HG02852 (cell line): Measurements from ENCODE around the gene ACACA.

Source experiments
- ATAC-seq: cut with Tn5 transposase; IDR thresholded peaks from one replicate; pipeline ENCODE4 v1.9.1; 2021; ENCODE audit warnings: mild to moderate bottlenecking, moderate library complexity; ENCODE audit not compliant: unreplicated experiment

ACACA gene

GRCh38 chr17:37399265-37399803, 7.3 kb downstream of the ACACA start:
- ATAC-seq: no peak

GRCh38 chr17:37393352-37393751, 13.3 kb downstream of the ACACA start:
- ATAC-seq: no peak

GRCh38 chr17:37392024-37392590, 14.5 kb downstream of the ACACA start:
- ATAC-seq: no peak

- ATAC-seq: no peak
These were observed 15.5 kb downstream of the ACACA start for GRCh38 chr17:37391146-37391545.

- ATAC-seq: no peak
These were observed 17.5 kb downstream of the ACACA start for GRCh38 chr17:37389160-37389559.

- no peak for ATAC-seq
These were observed 18.4 kb downstream of the ACACA start for GRCh38 chr17:37388266-37388665.

GRCh38 chr17:37386462-37386861, 20.2 kb downstream of the ACACA start:
- no peak for ATAC-seq

- ATAC-seq: no peak
These were observed 21.1 kb downstream of the ACACA start for GRCh38 chr17:37385474-37385990.

- no peak for ATAC-seq
These were observed 22.0 kb downstream of the ACACA start for GRCh38 chr17:37384560-37385149.

GRCh38 chr17:37382056-37382455, 24.6 kb downstream of the ACACA start:
- no peak for ATAC-seq

GRCh38 chr17:37375706-37376105, 30.9 kb downstream of the ACACA start, which contains the start of gene C17orf78:
Gene C17orf78, plus strand, starts transcription at chr17:37375985. Its CDS starts 108 bp downstream, at chr17:37376093.
- no peak for ATAC-seq

- no peak for ATAC-seq
These were observed 33.0 kb downstream of the ACACA start for GRCh38 chr17:37373530-37374159.

- ATAC-seq: no peak
These were observed 38.1 kb downstream of the ACACA start for GRCh38 chr17:37368577-37368976.

- ATAC-seq: no peak
These were observed 41.0 kb downstream of the ACACA start for GRCh38 chr17:37365589-37365988.

- no peak for ATAC-seq
These were observed 45.1 kb downstream of the ACACA start for GRCh38 chr17:37361543-37361942.

GRCh38 chr17:37360632-37361031, 46.0 kb downstream of the ACACA start:
- no peak for ATAC-seq

GRCh38 chr17:37359682-37360188, 46.9 kb downstream of the ACACA start:
- no peak for ATAC-seq

GRCh38 chr17:37358830-37359681, 47.6 kb downstream of the ACACA start:
- peak; percentile 91 for ATAC-seq

- ATAC-seq: peak; percentile 26
These were observed 48.4 kb downstream of the ACACA start for GRCh38 chr17:37358098-37358829.
